Neural crest cell (in vitro differentiated cells): ENCODE measurements around the gene NAP1L1. TPM values are rescaled to one million over a fixed set of nuclear protein-coding genes. Genes with fewer than 3 reads are reported as not detected.

Experiments used
- DNase-seq: peaks from one replicate; pipeline ENCODE4 v3.0.0; 2021; ENCODE audit warnings: low read depth, mixed read lengths, low spot score
- H3K27ac Mint-ChIP-seq: one replicate; pipeline ENCODE4 v1.8.0; 2021; ENCODE audit warnings: mild to moderate bottlenecking, mixed read lengths; ENCODE audit not compliant: unreplicated experiment
- H3K27me3 Mint-ChIP-seq: 2 replicates; pipeline ENCODE4 v1.8.0; 2021; ENCODE audit warnings: low read depth, mild to moderate bottlenecking, mixed read lengths
- H3K36me3 Mint-ChIP-seq: 2 replicates; pipeline ENCODE4 v1.8.0; 2021; ENCODE audit warnings: low read depth, mild to moderate bottlenecking, mixed read lengths
- H3K4me1 Mint-ChIP-seq: 2 replicates; pipeline ENCODE4 v1.8.0; 2021; ENCODE audit warnings: mixed read lengths
- H3K4me3 Mint-ChIP-seq: one replicate; pipeline ENCODE4 v1.8.0; 2021; ENCODE audit warnings: mild to moderate bottlenecking, mixed read lengths
- H3K9me3 Mint-ChIP-seq: 2 replicates; pipeline ENCODE4 v1.8.0; 2021; ENCODE audit warnings: mixed read lengths
- total RNA-seq: library from RNA; stranded (reverse); gene quantifications from 2 replicates; pipeline ENCODE4 v1.2.1, GENCODE V29; 2021
- TF ChIP-seq, protein P1 (sequence below): fragments of 200-600 bp; sonication (generic); conservative IDR thresholded peaks from 2 replicates; pipeline ENCODE4 v1.5.0; 2021; ENCODE audit warnings: antibody characterized with exemption, mild to moderate bottlenecking

The NAP1L1 gene
- total RNA-seq, 1 donor from 2014 or later: 1,116 TPM

DNA sequence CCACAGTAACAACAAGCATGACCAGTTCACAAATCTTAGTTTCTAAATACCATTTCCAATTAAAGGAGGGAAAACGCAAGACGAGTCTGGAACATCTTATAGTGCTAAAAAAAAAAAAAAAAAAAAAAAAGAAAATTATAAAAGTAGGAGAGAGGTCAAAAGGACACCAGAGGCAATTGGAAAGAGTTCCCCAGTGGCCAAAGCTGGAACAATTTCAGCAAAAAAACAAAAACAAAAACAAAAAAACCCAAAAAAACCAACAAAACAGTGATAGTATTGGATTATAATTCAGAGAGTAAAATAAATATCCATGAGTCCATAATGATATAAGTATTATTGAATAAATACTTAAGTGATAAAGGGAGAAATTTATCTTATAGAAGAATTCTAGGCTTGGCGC is 10.3 kb upstream of the NAP1L1 start:
- Mint-ChIP-seq H3K27me3 (no peaks in the 10 kb centered on the region), H3K9me3 (no peaks in the 10 kb centered on the region), H3K27ac (no peak overlapping the region), H3K4me1 (peaks cover 4% of the 10 kb centered on the region), H3K4me3 (no peak overlapping the region), H3K36me3 (no peaks in the 10 kb centered on the region)
- no peak for DNase-seq
- TF ChIP-seq, protein P1, sequence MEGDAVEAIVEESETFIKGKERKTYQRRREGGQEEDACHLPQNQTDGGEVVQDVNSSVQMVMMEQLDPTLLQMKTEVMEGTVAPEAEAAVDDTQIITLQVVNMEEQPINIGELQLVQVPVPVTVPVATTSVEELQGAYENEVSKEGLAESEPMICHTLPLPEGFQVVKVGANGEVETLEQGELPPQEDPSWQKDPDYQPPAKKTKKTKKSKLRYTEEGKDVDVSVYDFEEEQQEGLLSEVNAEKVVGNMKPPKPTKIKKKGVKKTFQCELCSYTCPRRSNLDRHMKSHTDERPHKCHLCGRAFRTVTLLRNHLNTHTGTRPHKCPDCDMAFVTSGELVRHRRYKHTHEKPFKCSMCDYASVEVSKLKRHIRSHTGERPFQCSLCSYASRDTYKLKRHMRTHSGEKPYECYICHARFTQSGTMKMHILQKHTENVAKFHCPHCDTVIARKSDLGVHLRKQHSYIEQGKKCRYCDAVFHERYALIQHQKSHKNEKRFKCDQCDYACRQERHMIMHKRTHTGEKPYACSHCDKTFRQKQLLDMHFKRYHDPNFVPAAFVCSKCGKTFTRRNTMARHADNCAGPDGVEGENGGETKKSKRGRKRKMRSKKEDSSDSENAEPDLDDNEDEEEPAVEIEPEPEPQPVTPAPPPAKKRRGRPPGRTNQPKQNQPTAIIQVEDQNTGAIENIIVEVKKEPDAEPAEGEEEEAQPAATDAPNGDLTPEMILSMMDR: no peak

DNA sequence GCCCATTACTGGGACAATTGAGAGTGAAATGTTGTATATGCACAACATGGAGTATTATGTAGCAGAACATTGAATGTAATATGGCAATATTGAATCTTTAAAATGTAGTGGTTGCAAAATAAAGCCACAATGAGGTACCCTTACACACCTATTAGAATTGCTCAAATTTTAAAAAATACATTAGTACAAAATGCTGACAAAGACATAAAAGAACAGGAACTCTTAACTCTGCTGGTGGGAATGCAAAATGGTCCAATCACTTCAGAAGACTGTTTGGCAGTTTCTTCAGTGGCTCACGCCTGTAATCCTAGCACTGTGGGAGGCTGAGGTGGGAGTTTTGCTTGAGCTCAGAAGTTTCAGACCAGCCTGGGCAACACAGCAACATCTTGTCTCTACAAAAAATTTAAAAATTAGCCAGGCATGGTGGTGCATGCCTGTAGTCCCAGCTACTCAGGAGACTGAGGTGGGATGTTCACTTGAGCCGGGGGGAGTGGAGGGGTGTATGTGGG is 6.8 kb upstream of the NAP1L1 start:
- no peaks in the 10 kb centered on the region for H3K36me3 Mint-ChIP-seq
- no peaks in the 10 kb centered on the region for H3K9me3 Mint-ChIP-seq
- peaks cover 7% of the 10 kb centered on the region for H3K4me1 Mint-ChIP-seq
- H3K27me3 Mint-ChIP-seq: no peaks in the 10 kb centered on the region
- no peak overlapping the region for H3K4me3 Mint-ChIP-seq
- no peak overlapping the region for H3K27ac Mint-ChIP-seq
- TF ChIP-seq, protein P1: no peak
- no peak for DNase-seq

DNA sequence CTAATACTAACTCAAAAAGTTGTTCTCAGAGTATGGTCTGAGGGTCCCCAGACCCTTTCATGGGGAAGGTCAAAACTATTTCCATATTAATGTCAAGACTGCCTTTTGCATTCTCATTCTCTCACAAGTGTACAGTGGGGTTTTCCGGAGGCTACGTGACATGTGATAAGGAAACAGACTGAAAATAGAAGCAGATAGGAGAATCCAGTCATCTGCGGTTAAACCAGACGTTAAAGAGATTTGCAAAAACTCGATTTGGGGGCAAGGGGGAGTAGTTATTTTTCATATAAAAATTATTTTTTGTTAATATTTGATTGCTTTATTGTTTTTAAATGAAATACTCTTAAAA is 1.0 kb upstream of the NAP1L1 start:
- no peaks in the 10 kb centered on the region for H3K9me3 Mint-ChIP-seq
- peak overlapping the region; percentile 90 for H3K27ac Mint-ChIP-seq

DNA sequence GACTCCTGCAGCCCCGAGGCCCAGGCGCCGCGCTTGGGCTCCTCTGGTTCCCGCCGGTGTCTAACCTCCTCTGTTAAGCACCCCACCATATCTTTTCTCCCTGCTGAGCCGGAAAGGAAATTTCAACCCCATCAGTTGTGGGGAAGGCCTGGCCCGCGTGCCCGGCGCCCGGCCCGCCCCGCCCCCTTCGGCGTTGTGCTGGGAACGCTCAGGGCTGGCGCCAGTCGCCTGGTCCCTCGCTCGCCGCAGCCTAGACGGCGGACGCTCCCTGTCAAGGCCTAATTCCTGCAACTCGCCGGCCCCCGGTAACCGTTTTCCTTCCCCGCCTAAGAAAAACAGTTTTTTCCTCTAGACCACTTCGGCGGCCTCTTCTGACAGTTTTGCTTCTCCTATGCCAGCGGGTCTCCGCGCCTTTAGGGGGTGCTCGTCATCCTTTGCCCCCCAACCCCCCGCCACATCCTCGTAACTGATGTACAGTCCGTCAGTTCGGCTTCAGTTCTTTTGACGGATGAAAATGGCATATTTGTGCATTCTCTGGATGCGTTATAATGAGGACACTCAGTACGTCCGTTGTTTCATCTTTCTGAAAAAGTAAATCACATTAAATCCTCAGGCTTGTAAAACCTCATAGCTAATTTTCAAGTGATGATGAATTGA is 506 bp upstream of the NAP1L1 start:
- Mint-ChIP-seq H3K9me3 (peaks cover under 1% of the 10 kb centered on the region), H3K4me1 (peaks cover 53% of the 10 kb centered on the region), H3K27me3 (peaks cover 4% of the 10 kb centered on the region), H3K4me3 (peak overlapping the region; percentile 100), H3K36me3 (peaks cover 17% of the 10 kb centered on the region), H3K27ac (peak overlapping the region; percentile 100)
- TF ChIP-seq, protein P1: peak; percentile 23
- no peak for DNase-seq

More for the DNA sequence above, 1.0 kb upstream of the NAP1L1 start:
- Mint-ChIP-seq H3K27me3 (peaks cover 4% of the 10 kb centered on the region), H3K36me3 (peaks cover 14% of the 10 kb centered on the region), H3K4me3 (peak overlapping the region; percentile 100), H3K4me1 (peaks cover 50% of the 10 kb centered on the region)
- no peak for DNase-seq
- TF ChIP-seq, protein P1: no peak

DNA sequence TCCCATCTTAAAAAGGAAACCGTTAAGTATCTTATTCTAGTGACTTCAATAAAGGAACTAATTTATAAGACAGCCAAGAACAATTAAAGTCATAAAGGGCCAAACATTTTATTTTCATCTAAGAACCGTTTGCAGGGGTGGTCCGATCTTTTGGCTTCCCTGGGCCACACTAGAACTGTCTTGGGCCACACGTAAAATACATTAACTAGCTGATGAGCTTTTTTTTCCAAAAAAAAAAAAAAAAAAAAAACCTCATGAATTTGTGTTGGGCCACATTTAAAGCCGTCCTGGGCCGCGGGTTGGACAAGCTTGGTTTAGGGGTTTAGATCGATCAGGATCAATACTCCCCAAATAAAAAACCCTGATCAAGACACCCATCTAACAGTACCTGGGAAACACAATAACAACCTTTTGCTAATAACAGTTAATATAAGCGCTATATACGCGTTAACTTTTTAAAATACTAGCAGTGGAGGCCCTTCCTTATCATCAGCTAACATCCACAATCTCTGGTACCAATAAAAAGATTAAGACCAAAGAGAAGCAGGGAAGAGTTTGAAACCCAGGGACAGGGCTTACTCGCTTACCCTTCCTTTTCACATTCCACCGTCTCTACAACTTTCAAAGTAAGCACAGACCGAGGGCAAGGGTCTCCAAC is 1.1 kb downstream of the NAP1L1 start:
- TF ChIP-seq, protein P1: no peak
- peaks cover 60% of the 10 kb centered on the region for H3K4me1 Mint-ChIP-seq

More for the DNA sequence above, 1.1 kb downstream of the NAP1L1 start:
- Mint-ChIP-seq H3K27ac (peak overlapping the region; percentile 93), H3K27me3 (peaks cover 4% of the 10 kb centered on the region), H3K4me3 (peak overlapping the region; percentile 100), H3K9me3 (peaks cover 3% of the 10 kb centered on the region), H3K36me3 (peaks cover 30% of the 10 kb centered on the region)
- DNase-seq: no peak
